Measurements from ENCODE around the gene SNTG2. TPM values are rescaled to one million over a fixed set of nuclear protein-coding genes. Genes with fewer than 3 reads are reported as not detected.

The SNTG2 gene
- total and polyA plus RNA-seq, 10 of the 15 experiments (the other 5 are each of a cell fraction or from before 2014, with no cell fraction given) = not detected

GRCh38 chr2:1226766-1227165 is 276.1 kb downstream of the SNTG2 start (continued):
- TF ChIP-seq PRDM15 (CRISPR knock-in tag; IDR thresholded peaks at IDR 0.05) = no peak
- TF ChIP-seq JUND (IDR thresholded peaks at IDR 0.05; ENCODE audit: low read depth, low read length) = no peak
- no peak for TF ChIP-seq ZNF217 (IDR thresholded peaks at IDR 0.05)
- no peak for TF ChIP-seq IRF5 (IDR thresholded peaks at IDR 0.05; ENCODE audit: borderline replicate concordance)
- TF ChIP-seq TCF7 (IDR thresholded peaks at IDR 0.05; ENCODE audit: borderline replicate concordance) = no peak

GRCh38 chr2:1227274-1227900 is 276.7 kb downstream of the SNTG2 start:
- no peak overlapping the region for H3K9ac ChIP-seq (ENCODE audit: control insufficient read depth, insufficient read depth, low read length)
- ATAC-seq (no peak), FAIRE-seq (no peak), DNase-seq (ENCODE audit: low read depth, low spot score) (no peak)
- H3K79me2 ChIP-seq (ENCODE audit: control insufficient read depth, insufficient read depth, low read length) = no peaks in the 10 kb centered on the region
- no peaks in the 10 kb centered on the region for H3K27me3 ChIP-seq (replicated peaks in 1 of 2; ENCODE audit: control insufficient read depth in 2 of 2, insufficient read depth in 2 of 2, low read length in 1 of 2)
- H3K4me3 ChIP-seq = no peak overlapping the region
- SMC1A ChIA-PET (ENCODE audit: uncharacterized antibody, unreplicated experiment) = no interaction called here
- H3K4me2 ChIP-seq (ENCODE audit: control insufficient read depth, insufficient read depth) = no peak overlapping the region
- intact Hi-C loops (cut with micrococcal nuclease; ENCODE audit: unreplicated experiment) = no loop called here
- RAD21 ChIA-PET (ENCODE audit: unreplicated experiment) = no interaction called here
- H3K9me3 ChIP-seq (replicated peaks; ENCODE audit: control insufficient read depth, insufficient read depth, low read length) = no peaks in the 10 kb centered on the region
- H3K27ac ChIP-seq (ENCODE audit: control insufficient read depth, insufficient read depth) = no peak overlapping the region
- H3K36me3 ChIP-seq (ENCODE audit: control insufficient read depth in 2 of 2, insufficient read depth in 2 of 2, low read length in 1 of 2) = no peaks in the 10 kb centered on the region
- BruUV-seq (replicated peaks) = no TSS peak
- in situ Hi-C loops (cut with MboI) = no loop called here
- CTCF ChIA-PET = no interaction called here
- H4K20me1 ChIP-seq (ENCODE audit: control insufficient read depth, insufficient read depth) = no peaks in the 10 kb centered on the region
- POLR2A ChIA-PET = no interaction called here
- 54% methylated on average over 19 of the region's 19 CpGs for WGBS (ENCODE audit: insufficient coverage, insufficient replicate concordance, low lambda C conversion rate, missing lambda C conversion rate)
- H3K4me1 ChIP-seq (ENCODE audit: control insufficient read depth, insufficient read depth, low read length) = no peaks in the 10 kb centered on the region
- H2AFZ ChIP-seq (ENCODE audit: control insufficient read depth, low read depth, low read length) = no peak overlapping the region
- TF ChIP-seq SUPT20H (IDR thresholded peaks at IDR 0.05; ENCODE audit: borderline replicate concordance, control insufficient read depth, low read depth, low read length) = no peak
- TF ChIP-seq USF1 (IDR thresholded peaks at IDR 0.05; ENCODE audit: borderline replicate concordance, extremely low read length, insufficient read depth, low read depth, low read length) = no peak
- TF ChIP-seq ZBTB40 (IDR thresholded peaks at IDR 0.05; ENCODE audit: borderline replicate concordance) = no peak
